Calu3 (cell line): Measurements from ENCODE around the gene RDH16. TPM values are rescaled to one million over a fixed set of nuclear protein-coding genes. Genes with fewer than 3 reads are reported as not detected.
"Not testable (repeated sequence)": the region's sequence is repeated elsewhere in the genome, so short reads cannot be mapped to it uniquely, and the experiment has no call there.

ENCODE experiments used
- BruUV-seq: library from RNA; stranded (reverse); fragments of 400-500 nt; replicated peaks from 2 replicates; lab custom pipeline; 2021; lab: Mats Ljungman, UMichigan
- CTCF ChIA-PET: fragments of 300-600 bp; sonication (Branson Sonifier 250); formaldehyde crosslinking; loops from one replicate; lab custom pipeline; 2022; ENCODE audit warnings: antibody characterized with exemption; lab: Charles Lee
- DNase-seq: peaks from one replicate; pipeline ENCODE4 v3.0.0; 2022
- H3K27ac Mint-ChIP-seq: one replicate; pipeline ENCODE4 v1.8.0; 2022; ENCODE audit warnings: mixed read lengths; ENCODE audit not compliant: unreplicated experiment
- H3K27me3 Mint-ChIP-seq: one replicate; pipeline ENCODE4 v1.8.0; 2022; ENCODE audit warnings: mixed read lengths; ENCODE audit not compliant: unreplicated experiment
- H3K36me3 Mint-ChIP-seq: one replicate; pipeline ENCODE4 v1.8.0; 2022; ENCODE audit warnings: mild to moderate bottlenecking, moderate library complexity, mixed read lengths; ENCODE audit not compliant: insufficient read depth, unreplicated experiment
- H3K4me1 Mint-ChIP-seq: one replicate; pipeline ENCODE4 v1.8.0; 2022; ENCODE audit warnings: mild to moderate bottlenecking, low read depth, mixed read lengths; ENCODE audit not compliant: unreplicated experiment
- H3K4me3 Mint-ChIP-seq: one replicate; pipeline ENCODE4 v1.8.0; 2022; ENCODE audit warnings: mild to moderate bottlenecking, low read depth, moderate library complexity, mixed read lengths; ENCODE audit not compliant: unreplicated experiment
- H3K9me3 Mint-ChIP-seq: one replicate; pipeline ENCODE4 v1.8.0; 2022; ENCODE audit warnings: low read depth, mixed read lengths; ENCODE audit not compliant: unreplicated experiment
- intact Hi-C: fragments of 100-400 bp; cut with micrococcal nuclease; formaldehyde crosslinking; loops from one replicate; pipeline ENCODE4 v1.10.0; 2022; ENCODE audit not compliant: unreplicated experiment
- total RNA-seq: library from RNA; stranded (reverse); gene quantifications from 2 replicates; pipeline ENCODE4 v1.2.3, GENCODE V29; 2022
- TF ChIP-seq, protein P1 (sequence below): fragments of 200-600 bp; IDR thresholded peaks from one replicate; pipeline ENCODE4 v1.8.0; 2022; ENCODE audit warnings: antibody characterized with exemption; ENCODE audit not compliant: unreplicated experiment

RDH16 gene
- total RNA-seq, 1 experiment from 2014 or later, result 0.28 TPM

DNA sequence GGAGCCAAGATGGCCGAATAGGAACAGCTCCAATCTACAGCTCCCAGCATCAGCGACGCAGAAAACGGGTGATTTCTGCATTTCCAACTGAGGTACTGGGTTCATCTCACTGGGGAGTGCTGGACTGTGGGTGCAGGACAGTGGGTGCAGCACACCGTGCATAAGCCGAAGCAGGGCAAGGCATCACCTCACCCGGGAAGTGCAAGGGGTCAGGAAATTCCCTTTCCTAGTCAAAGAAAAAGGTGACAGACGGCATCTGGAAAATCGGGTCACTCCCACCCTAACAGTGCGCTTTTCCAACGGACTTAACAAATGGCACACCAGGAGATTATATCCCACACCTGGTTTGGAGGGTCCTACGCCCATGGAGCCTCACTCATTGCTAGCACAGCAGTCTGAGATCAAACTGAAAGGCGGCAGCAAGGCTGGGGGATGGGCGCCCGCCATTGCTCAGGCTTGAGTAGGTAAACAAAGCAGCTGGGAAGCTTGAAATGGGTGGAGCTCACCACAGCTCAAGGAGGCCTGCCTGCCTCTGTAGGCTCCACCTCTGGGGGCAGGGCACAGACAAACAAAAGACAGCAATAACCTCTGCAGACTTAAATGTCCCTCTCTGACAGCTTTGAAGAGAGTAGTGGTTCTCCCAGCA is 8.7 kb upstream of the RDH16 start:
- H3K36me3 Mint-ChIP-seq, CTCF ChIA-PET, H3K4me3 Mint-ChIP-seq, H3K27ac Mint-ChIP-seq, DNase-seq, BruUV-seq, intact Hi-C loops, H3K9me3 Mint-ChIP-seq, H3K4me1 Mint-ChIP-seq: not testable (repeated sequence)
- H3K27me3 Mint-ChIP-seq, result peaks cover 42% of the 10 kb centered on the region

DNA sequence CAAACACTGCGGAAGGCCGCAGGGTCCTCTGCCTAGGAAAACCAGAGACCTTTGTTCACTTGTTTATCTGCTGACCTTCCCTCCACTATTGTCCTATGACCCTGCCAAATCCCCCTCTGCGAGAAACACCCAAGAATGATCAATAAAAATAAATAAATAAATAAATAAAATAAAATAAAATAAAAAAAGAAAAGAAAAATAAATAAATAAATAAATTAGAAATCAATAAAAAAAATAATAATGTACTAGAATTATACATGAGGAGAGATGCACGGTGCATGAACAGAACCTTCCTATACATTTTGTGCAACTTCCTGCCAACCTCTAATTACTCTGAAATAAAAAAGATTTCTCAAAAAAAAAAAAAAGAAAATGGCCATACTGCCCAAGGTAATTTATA is 7.7 kb upstream of the RDH16 start:
- H3K36me3 Mint-ChIP-seq, BruUV-seq, DNase-seq, CTCF ChIA-PET, H3K9me3 Mint-ChIP-seq, H3K4me3 Mint-ChIP-seq, intact Hi-C loops, H3K4me1 Mint-ChIP-seq, H3K27ac Mint-ChIP-seq: not testable (repeated sequence)
- H3K27me3 Mint-ChIP-seq, result peaks cover 42% of the 10 kb centered on the region

DNA sequence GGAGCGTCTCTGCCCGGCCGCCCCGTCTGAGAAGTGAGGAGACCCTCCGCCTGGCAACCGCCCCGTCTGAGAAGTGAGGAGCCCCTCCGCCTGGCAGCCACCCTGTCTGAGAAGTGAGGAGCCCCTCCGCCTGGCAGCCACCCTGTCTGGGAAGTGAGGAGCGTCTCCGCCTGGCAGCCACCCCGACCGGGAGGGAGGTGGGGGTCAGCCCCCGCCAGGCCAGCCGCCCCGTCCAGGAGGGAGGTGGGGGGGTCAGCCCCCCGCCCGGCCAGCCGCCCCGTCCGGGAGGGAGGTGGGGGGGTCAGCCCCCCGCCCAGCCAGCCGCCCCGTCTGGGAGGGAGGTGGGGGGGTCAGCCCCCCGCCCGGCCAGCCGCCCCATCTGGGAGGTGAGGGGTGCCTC is 6.1 kb upstream of the RDH16 start:
- H3K4me3 Mint-ChIP-seq, CTCF ChIA-PET, BruUV-seq, DNase-seq, H3K4me1 Mint-ChIP-seq, intact Hi-C loops, H3K36me3 Mint-ChIP-seq, H3K27ac Mint-ChIP-seq, H3K9me3 Mint-ChIP-seq: not testable (repeated sequence)
- peaks cover 40% of the 10 kb centered on the region for H3K27me3 Mint-ChIP-seq

DNA sequence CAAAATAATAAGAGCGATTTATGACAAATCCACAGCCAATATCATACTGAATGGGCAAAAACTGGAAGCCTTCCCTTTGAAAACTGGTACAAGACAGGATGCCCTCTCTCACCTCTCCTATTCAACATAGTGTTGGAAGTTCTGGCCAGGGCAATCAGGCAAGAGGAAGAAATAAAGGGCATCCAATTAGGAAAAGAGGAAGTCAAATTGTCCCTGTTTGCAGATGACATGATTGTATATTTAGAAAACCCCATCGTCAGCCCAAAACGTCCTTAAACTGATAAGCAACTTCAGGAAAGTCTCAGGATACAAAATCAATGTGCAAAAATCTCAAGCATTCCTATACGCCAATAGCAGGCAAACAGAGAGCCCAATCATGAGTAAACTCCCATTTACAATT is 4.8 kb upstream of the RDH16 start:
- H3K9me3 Mint-ChIP-seq, BruUV-seq, DNase-seq, CTCF ChIA-PET, H3K36me3 Mint-ChIP-seq, intact Hi-C loops, H3K27ac Mint-ChIP-seq, H3K4me3 Mint-ChIP-seq, H3K4me1 Mint-ChIP-seq: not testable (repeated sequence)
- peaks cover 43% of the 10 kb centered on the region for H3K27me3 Mint-ChIP-seq

DNA sequence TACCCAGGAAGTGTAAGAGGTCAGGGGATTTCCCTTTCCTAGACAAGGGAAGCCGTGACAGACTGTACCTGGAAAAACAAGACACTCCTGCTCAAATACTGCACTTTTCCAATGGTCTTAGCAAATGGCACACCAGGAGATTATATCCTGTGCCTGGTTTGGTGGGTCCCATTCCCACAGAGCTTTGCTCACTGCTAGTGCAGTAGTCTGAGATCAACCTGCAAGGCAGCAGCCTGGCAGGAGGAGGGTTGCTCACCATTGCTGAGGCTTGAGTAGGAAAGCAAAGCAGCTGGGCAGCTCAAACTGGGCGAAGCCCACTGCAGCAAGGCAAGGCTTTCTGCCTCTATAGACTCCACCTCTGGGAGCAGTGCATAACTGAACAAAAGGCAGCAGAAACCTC is 1.0 kb upstream of the RDH16 start:
- CTCF ChIA-PET, result no interaction called here

DNA sequence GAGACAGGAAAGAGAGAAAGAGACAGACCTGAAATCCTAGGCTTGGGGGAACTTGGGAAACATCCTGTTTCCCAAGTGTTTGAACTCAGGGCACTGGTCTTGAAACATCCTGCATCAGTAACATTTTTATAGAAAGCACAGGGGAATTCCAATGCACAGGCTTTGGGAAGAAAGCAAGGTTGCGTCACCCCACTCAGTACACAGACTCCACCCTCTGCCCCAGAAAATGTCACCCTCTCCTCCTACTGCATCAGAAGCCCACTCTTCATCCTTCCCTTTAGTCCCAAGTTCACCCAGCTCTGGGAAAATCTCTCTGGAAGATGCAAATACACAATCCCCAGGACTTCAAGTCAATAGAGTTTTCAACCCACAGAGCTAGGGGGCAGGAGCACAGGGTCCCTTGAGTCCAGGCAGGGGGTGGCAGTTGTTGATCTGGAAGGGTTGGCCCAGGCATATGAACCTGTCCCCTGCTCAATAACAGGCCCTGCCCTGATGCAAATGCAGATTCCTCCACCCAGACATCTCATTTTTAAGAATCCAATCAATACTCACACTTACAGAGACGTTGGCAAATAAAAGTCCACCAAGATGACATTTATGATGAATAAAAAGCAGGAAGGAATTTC is 1.7 kb downstream of the RDH16 start:
- no TSS peak for BruUV-seq
- CTCF ChIA-PET, result no interaction called here
- Mint-ChIP-seq H3K27me3 (peaks cover 74% of the 10 kb centered on the region), H3K36me3 (no peaks in the 10 kb centered on the region), H3K27ac (no peak overlapping the region), H3K4me1 (peaks cover 21% of the 10 kb centered on the region), H3K4me3 (no peak overlapping the region), H3K9me3 (no peaks in the 10 kb centered on the region)
- no peak for DNase-seq
- TF ChIP-seq, protein P1, sequence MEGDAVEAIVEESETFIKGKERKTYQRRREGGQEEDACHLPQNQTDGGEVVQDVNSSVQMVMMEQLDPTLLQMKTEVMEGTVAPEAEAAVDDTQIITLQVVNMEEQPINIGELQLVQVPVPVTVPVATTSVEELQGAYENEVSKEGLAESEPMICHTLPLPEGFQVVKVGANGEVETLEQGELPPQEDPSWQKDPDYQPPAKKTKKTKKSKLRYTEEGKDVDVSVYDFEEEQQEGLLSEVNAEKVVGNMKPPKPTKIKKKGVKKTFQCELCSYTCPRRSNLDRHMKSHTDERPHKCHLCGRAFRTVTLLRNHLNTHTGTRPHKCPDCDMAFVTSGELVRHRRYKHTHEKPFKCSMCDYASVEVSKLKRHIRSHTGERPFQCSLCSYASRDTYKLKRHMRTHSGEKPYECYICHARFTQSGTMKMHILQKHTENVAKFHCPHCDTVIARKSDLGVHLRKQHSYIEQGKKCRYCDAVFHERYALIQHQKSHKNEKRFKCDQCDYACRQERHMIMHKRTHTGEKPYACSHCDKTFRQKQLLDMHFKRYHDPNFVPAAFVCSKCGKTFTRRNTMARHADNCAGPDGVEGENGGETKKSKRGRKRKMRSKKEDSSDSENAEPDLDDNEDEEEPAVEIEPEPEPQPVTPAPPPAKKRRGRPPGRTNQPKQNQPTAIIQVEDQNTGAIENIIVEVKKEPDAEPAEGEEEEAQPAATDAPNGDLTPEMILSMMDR, result no peak
- intact Hi-C loops, result no loop called here

More for the DNA sequence above, 1.0 kb upstream of the RDH16 start:
- H3K9me3 Mint-ChIP-seq, result no peaks in the 10 kb centered on the region
- BruUV-seq, result no TSS peak
- no peak overlapping the region for H3K4me3 Mint-ChIP-seq
- peaks cover 61% of the 10 kb centered on the region for H3K27me3 Mint-ChIP-seq
- TF ChIP-seq, protein P1, result no peak
- intact Hi-C loops, result no loop called here
- H3K36me3 Mint-ChIP-seq, result no peaks in the 10 kb centered on the region
- H3K4me1 Mint-ChIP-seq, result peaks cover 21% of the 10 kb centered on the region
- no peak overlapping the region for H3K27ac Mint-ChIP-seq
- no peak for DNase-seq
